ENCODE data around the gene TMBIM1. TPM values are rescaled to one million over a fixed set of nuclear protein-coding genes. Genes with fewer than 3 reads are reported as not detected.
"Not testable (repeated sequence)": the region's sequence is repeated elsewhere in the genome, so short reads cannot be mapped to it uniquely, and the experiment has no call there.

The TMBIM1 gene
- total and polyA plus RNA-seq, 2 experiments from 2014 or later = 18.8 to 25.9 TPM

- Histone ChIP-seq H3K27ac (no peak overlapping the region), H3K27me3 (no peaks in the 10 kb centered on the region), H3K4me3 (no peak overlapping the region), H3K4me1 (ENCODE audit: low read depth) (peaks cover 6% of the 10 kb centered on the region), H3K9me3 (ENCODE audit: low read depth) (no peaks in the 10 kb centered on the region), H3K36me3 (peaks cover 24% of the 10 kb centered on the region)
- TF ChIP-seq CTCF (IDR thresholded peaks at IDR 0.05; ENCODE audit: low read depth, low read length) = no peak
- no peak for DNase-seq (ENCODE audit: low read depth in 1 of 2, low spot score in 1 of 2)
These were observed 17.7 kb downstream of the TMBIM1 start for GRCh38 chr2:218274586-218274985.

- no peak for DNase-seq (ENCODE audit: low read depth in 1 of 2, low spot score in 1 of 2)
- H3K4me3 ChIP-seq = no peak overlapping the region
- H3K27me3 ChIP-seq = no peaks in the 10 kb centered on the region
- no peak overlapping the region for H3K27ac ChIP-seq
- peaks cover 10% of the 10 kb centered on the region for H3K4me1 ChIP-seq (ENCODE audit: low read depth)
- TF ChIP-seq CTCF (IDR thresholded peaks at IDR 0.05; ENCODE audit: low read depth, low read length) = no peak
- H3K9me3 ChIP-seq (ENCODE audit: low read depth) = no peaks in the 10 kb centered on the region
- H3K36me3 ChIP-seq = peaks cover 24% of the 10 kb centered on the region
These were observed 18.4 kb downstream of the TMBIM1 start for GRCh38 chr2:218273908-218274249.

- H3K4me3 ChIP-seq; DNase-seq (ENCODE audit: low read depth in 1 of 2, low spot score in 1 of 2); H3K9me3 ChIP-seq (ENCODE audit: low read depth); H3K4me1 ChIP-seq (ENCODE audit: low read depth); H3K27me3 ChIP-seq; H3K27ac ChIP-seq: not testable (repeated sequence)
- peaks cover 24% of the 10 kb centered on the region for H3K36me3 ChIP-seq
These were observed 18.9 kb downstream of the TMBIM1 start for GRCh38 chr2:218273214-218273907.

- Histone ChIP-seq H3K27me3 (no peaks in the 10 kb centered on the region), H3K4me3 (no peak overlapping the region), H3K36me3 (peaks cover 25% of the 10 kb centered on the region), H3K27ac (peak overlapping the region; percentile 5), H3K9me3 (ENCODE audit: low read depth) (no peaks in the 10 kb centered on the region), H3K4me1 (ENCODE audit: low read depth) (peaks cover 10% of the 10 kb centered on the region)
- TF ChIP-seq CTCF (IDR thresholded peaks at IDR 0.05; ENCODE audit: low read depth, low read length) = peak; percentile 92
- peak; percentile 83 to 93 for DNase-seq (ENCODE audit: low read depth in 1 of 2, low spot score in 1 of 2)
These were observed 19.6 kb downstream of the TMBIM1 start for GRCh38 chr2:218272531-218273212.

GRCh38 chr2:218271865-218272530 is 20.3 kb downstream of the TMBIM1 start:
- no peak for DNase-seq (ENCODE audit: low read depth in 1 of 2, low spot score in 1 of 2)
- H3K9me3 ChIP-seq (ENCODE audit: low read depth) = no peaks in the 10 kb centered on the region
- TF ChIP-seq CTCF (IDR thresholded peaks at IDR 0.05; ENCODE audit: low read depth, low read length) = no peak
- peak overlapping the region; percentile 5 for H3K27ac ChIP-seq
- H3K36me3 ChIP-seq = peaks cover 31% of the 10 kb centered on the region
- peaks cover 10% of the 10 kb centered on the region for H3K4me1 ChIP-seq (ENCODE audit: low read depth)
- no peaks in the 10 kb centered on the region for H3K27me3 ChIP-seq
- H3K4me3 ChIP-seq = peak overlapping the region; percentile 71

- no peak for DNase-seq (ENCODE audit: low read depth in 1 of 2, low spot score in 1 of 2)
- H3K27ac ChIP-seq = no peak overlapping the region
- peaks cover 10% of the 10 kb centered on the region for H3K4me1 ChIP-seq (ENCODE audit: low read depth)
- TF ChIP-seq CTCF (IDR thresholded peaks at IDR 0.05; ENCODE audit: low read depth, low read length) = no peak
- peak overlapping the region; percentile 71 for H3K4me3 ChIP-seq
- H3K9me3 ChIP-seq (ENCODE audit: low read depth) = no peaks in the 10 kb centered on the region
- H3K27me3 ChIP-seq = no peaks in the 10 kb centered on the region
- peaks cover 31% of the 10 kb centered on the region for H3K36me3 ChIP-seq
These were observed 20.9 kb downstream of the TMBIM1 start for GRCh38 chr2:218271487-218271797.
